Naive B cell (primary cell): ENCODE data around the gene RBM44. TPM values are rescaled to one million over a fixed set of nuclear protein-coding genes. Genes with fewer than 3 reads are reported as not detected.
A peak's percentile ranks its signal among the peaks of the same experiment; 100 is the strongest.

Source experiments
- ATAC-seq, 2 donors: fragments of 150-1000 bp; cut with Tn5 transposase; 2 replicates each; pipeline ENCODE4 v1.10.0; 2021; ENCODE audit warnings: low read depth in 2 of 2, mild to moderate bottlenecking in 2 of 2, moderate library complexity in 2 of 2
- DNase-seq: peaks from one replicate; pipeline ENCODE4 v3.0.0; 2022
- H3K27ac Mint-ChIP-seq, 6 donors: one replicate each; pipeline ENCODE4 v1.8.0; 2020 to 2022; ENCODE audit warnings: mild to moderate bottlenecking in 6 of 6, mixed read lengths in 6 of 6, moderate library complexity in 5 of 6, inconsistent platforms in 2 of 6
- H3K27me3 Mint-ChIP-seq, 3 donors: one replicate each; pipeline ENCODE4 v1.8.0; 2021 to 2022; ENCODE audit warnings: mixed read lengths in 3 of 3, mild to moderate bottlenecking in 1 of 3
- H3K36me3 Mint-ChIP-seq, 2 donors: one replicate each; pipeline ENCODE4 v1.8.0; 2020 to 2022; ENCODE audit warnings: mixed read lengths in 2 of 2, inconsistent platforms in 1 of 2, mild to moderate bottlenecking in 1 of 2
- H3K4me1 Mint-ChIP-seq, 3 donors: one replicate each; pipeline ENCODE4 v1.8.0; 2020 to 2022; ENCODE audit warnings: mixed read lengths in 3 of 3, inconsistent platforms in 1 of 3, mild to moderate bottlenecking in 1 of 3, moderate library complexity in 1 of 3
- H3K4me3 Mint-ChIP-seq, 8 donors: one replicate each; pipeline ENCODE4 v1.8.0; 2020 to 2022; ENCODE audit warnings: mild to moderate bottlenecking in 8 of 8, mixed read lengths in 8 of 8, moderate library complexity in 8 of 8, inconsistent platforms in 2 of 8
- H3K9me3 Mint-ChIP-seq, 7 donors: one replicate each; pipeline ENCODE4 v1.8.0; 2020 to 2022; ENCODE audit warnings: mixed read lengths in 7 of 7, mild to moderate bottlenecking in 5 of 7, inconsistent platforms in 2 of 7, moderate library complexity in 1 of 7
- polyA plus RNA-seq, 6 donors: library from polyadenylated mRNA; unstranded; fragments of 300-500 nt; fragmentation: Illumina TruSeq; gene quantifications; one replicate each; pipeline ENCODE4 v1.2.3, GENCODE V29; 2021; ENCODE audit warnings: low read depth in 6 of 6

Gene RBM44
- polyA plus RNA-seq, 6 donors from 2014 or later: 0.17 to 0.24 TPM; not detected in 4

GRCh38 chr2:237873421-237873831 is 74.8 kb downstream of the RBM44 start:
- Mint-ChIP-seq H3K36me3 (no peaks in the 10 kb centered on the region), H3K4me1 (peaks cover 7 to 12% (median 9%) of the 10 kb centered on the region in 3 donors), H3K27me3 (peaks cover 16 to 46% (median 46%) of the 10 kb centered on the region in 3 donors), H3K9me3 (no peaks in the 10 kb centered on the region), H3K27ac (no peak overlapping the region), H3K4me3 (no peak overlapping the region)
- DNase-seq: no peak
- no peak for ATAC-seq

GRCh38 chr2:237873897-237874551 is 75.4 kb downstream of the RBM44 start:
- H3K9me3 Mint-ChIP-seq: no peaks in the 10 kb centered on the region
- H3K4me3 Mint-ChIP-seq: no peak overlapping the region
- H3K27ac Mint-ChIP-seq: no peak overlapping the region
- no peak for ATAC-seq
- no peak for DNase-seq
- H3K27me3 Mint-ChIP-seq: peaks cover 16 to 40% (median 40%) of the 10 kb centered on the region in 3 donors
- no peaks in the 10 kb centered on the region for H3K36me3 Mint-ChIP-seq
- H3K4me1 Mint-ChIP-seq: peaks cover under 1 to 8% (median 7%) of the 10 kb centered on the region in 3 donors

DNA sequence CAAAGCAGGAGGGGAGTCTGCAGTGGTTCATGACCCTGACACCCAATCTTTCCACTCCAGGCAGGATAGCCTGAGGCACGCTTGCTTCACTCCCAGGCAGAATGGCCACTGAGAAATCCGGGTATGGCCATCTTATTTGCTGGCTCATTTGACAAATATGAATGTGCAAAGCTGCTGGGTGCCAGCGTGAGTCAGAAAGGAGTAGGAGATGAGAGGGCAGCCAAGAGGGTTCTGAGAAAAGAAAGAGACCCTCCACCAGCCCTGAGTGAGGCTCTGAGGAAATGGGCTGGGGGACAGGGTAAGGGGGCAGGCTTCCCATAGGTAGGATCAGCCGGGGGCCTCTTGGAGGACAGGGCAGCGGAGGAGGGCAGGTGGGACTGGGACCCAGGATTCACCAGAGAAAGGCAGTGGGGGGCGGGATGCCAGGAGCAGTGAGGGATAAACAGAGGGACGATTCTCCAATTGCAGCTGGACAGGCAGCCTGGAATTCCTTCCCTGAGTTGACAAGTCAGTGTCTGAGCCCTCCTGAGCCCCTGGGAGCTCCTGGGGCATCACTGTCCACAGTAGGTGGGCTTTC is 76.1 kb downstream of the RBM44 start:
- Mint-ChIP-seq H3K36me3 (no peaks in the 10 kb centered on the region), H3K4me1 (peaks cover 0 to 4% (median 3%) of the 10 kb centered on the region in 3 donors), H3K27me3 (peaks cover 10 to 34% (median 33%) of the 10 kb centered on the region in 3 donors), H3K27ac (no peak overlapping the region), H3K9me3 (no peaks in the 10 kb centered on the region), H3K4me3 (no peak overlapping the region)
- ATAC-seq (no peak), DNase-seq (no peak)

DNA sequence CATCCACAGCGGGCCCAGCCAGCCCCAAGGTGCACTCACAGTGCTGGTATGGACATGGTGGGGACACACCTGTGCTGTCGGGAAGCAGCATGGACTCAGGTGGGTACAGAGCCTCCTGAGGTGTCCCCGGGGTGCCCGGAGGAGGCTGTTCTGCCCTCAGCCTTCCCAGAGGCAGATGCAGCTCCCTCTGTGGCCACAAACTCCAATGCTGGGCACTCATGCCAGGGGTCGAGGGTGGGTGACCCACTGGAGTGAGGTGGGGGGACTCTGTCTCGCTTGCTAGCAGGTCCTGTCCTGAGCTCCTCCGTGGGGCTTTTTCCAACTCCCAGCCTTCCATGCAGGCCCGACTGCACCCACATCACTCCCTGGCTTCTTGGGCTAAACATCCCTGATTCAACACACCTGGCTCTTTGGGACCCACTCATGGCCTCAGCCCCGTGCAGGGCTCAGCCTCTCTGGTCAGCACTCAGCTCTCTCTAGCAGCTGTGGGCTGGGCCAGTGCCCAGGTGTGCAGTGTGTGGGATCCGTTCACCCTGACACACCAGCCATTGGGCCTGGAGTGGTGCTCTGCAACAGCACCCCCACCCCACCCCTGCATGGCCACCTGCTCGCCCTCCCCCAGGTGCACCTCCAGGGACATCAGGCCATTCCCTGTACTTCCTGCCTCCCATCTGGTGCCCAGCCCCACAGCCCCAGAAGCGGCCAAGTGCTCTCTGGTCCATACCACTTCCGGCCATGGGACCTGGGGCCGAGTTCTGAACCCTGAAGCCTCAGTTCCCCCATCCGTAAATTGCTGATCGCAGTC is 76.9 kb downstream of the RBM44 start:
- ATAC-seq: no peak
- no peak for DNase-seq
- H3K4me3 Mint-ChIP-seq: peak overlapping the region in 1 of 8 donors; percentile 30
- H3K36me3 Mint-ChIP-seq: no peaks in the 10 kb centered on the region
- H3K9me3 Mint-ChIP-seq: no peaks in the 10 kb centered on the region
- H3K27me3 Mint-ChIP-seq: peaks cover 10 to 29% (median 26%) of the 10 kb centered on the region in 3 donors
- H3K27ac Mint-ChIP-seq: no peak overlapping the region
- H3K4me1 Mint-ChIP-seq: peaks cover 0 to 4% (median 3%) of the 10 kb centered on the region in 3 donors

- Mint-ChIP-seq H3K27ac (no peak overlapping the region), H3K9me3 (no peaks in the 10 kb centered on the region), H3K27me3 (peaks cover 10 to 23% (median 19%) of the 10 kb centered on the region in 3 donors), H3K4me3 (no peak overlapping the region), H3K36me3 (no peaks in the 10 kb centered on the region), H3K4me1 (peaks cover 0 to 4% (median 3%) of the 10 kb centered on the region in 3 donors)
- no peak for ATAC-seq
- DNase-seq: no peak
These were observed 77.5 kb downstream of the RBM44 start for GRCh38 chr2:237876061-237876526.

GRCh38 chr2:237876532-237876931 is 78.0 kb downstream of the RBM44 start:
- no peak for DNase-seq

DNA sequence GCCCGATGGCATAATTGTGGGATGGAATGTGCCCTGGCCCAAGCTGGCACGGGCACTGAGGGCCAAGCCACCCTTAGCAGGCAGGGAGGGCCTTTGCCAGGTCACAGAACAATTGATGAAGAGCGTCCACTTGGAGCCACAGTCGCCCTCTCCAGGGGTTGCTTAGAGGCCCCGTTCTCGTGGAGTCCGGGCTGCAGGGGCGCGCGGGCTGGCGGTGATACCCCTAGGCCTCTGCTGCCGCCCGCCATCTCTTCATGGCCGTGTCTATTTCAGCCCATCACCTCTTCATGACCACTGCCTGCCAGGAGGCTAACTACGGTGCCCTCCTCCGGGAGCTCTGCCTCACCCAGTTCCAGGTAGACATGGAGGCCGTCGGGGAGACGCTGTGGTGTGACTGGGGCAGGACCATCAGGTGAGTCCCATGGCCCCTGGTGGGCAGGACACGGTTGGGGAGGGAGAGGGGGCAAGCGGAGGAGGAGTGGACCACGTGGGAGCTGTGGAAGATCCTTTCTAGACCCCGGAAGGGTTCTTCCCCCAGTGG is 78.4 kb downstream of the RBM44 start:
- Mint-ChIP-seq H3K4me1 (peaks cover 0 to 4% (median 3%) of the 10 kb centered on the region in 3 donors), H3K9me3 (no peaks in the 10 kb centered on the region), H3K4me3 (no peak overlapping the region), H3K27ac (no peak overlapping the region), H3K27me3 (peaks cover 6 to 14% (median 10%) of the 10 kb centered on the region in 3 donors), H3K36me3 (no peaks in the 10 kb centered on the region)
- no peak for DNase-seq
- ATAC-seq: no peak

More at GRCh38 chr2:237876532-237876931, 78.0 kb downstream of the RBM44 start:
- Mint-ChIP-seq H3K36me3 (no peaks in the 10 kb centered on the region), H3K27ac (no peak overlapping the region), H3K9me3 (no peaks in the 10 kb centered on the region), H3K27me3 (peaks cover 9 to 18% (median 15%) of the 10 kb centered on the region in 3 donors), H3K4me3 (no peak overlapping the region), H3K4me1 (peaks cover 0 to 4% (median 3%) of the 10 kb centered on the region in 3 donors)
- ATAC-seq: no peak

- Mint-ChIP-seq H3K36me3 (no peaks in the 10 kb centered on the region), H3K9me3 (no peaks in the 10 kb centered on the region), H3K27ac (no peak overlapping the region), H3K4me3 (no peak overlapping the region), H3K27me3 (peaks cover 6 to 14% (median 6%) of the 10 kb centered on the region in 3 donors), H3K4me1 (peaks cover 0 to 4% (median 3%) of the 10 kb centered on the region in 3 donors)
- DNase-seq (no peak), ATAC-seq (no peak)
These were observed 79.2 kb downstream of the RBM44 start for GRCh38 chr2:237877576-237878307.

- H3K4me3 Mint-ChIP-seq: peak overlapping the region in 1 of 8 donors; percentile 12
- no peak overlapping the region for H3K27ac Mint-ChIP-seq
- peaks cover 0 to 4% (median 3%) of the 10 kb centered on the region in 3 donors for H3K4me1 Mint-ChIP-seq
- H3K36me3 Mint-ChIP-seq: no peaks in the 10 kb centered on the region
- peaks cover 4 to 14% (median 6%) of the 10 kb centered on the region in 3 donors for H3K27me3 Mint-ChIP-seq
- DNase-seq (no peak), ATAC-seq (no peak)
- H3K9me3 Mint-ChIP-seq: no peaks in the 10 kb centered on the region
These were observed 79.9 kb downstream of the RBM44 start for GRCh38 chr2:237878321-237879057.

GRCh38 chr2:237879058-237879430 is 80.5 kb downstream of the RBM44 start:
- ATAC-seq (no peak), DNase-seq (no peak)
- H3K36me3 Mint-ChIP-seq: no peaks in the 10 kb centered on the region
- H3K9me3 Mint-ChIP-seq: no peaks in the 10 kb centered on the region
- H3K4me1 Mint-ChIP-seq: peaks cover 0 to 4% (median 0%) of the 10 kb centered on the region in 3 donors
- H3K27me3 Mint-ChIP-seq: peaks cover 0 to 9% (median 6%) of the 10 kb centered on the region in 3 donors
- no peak overlapping the region for H3K4me3 Mint-ChIP-seq
- no peak overlapping the region for H3K27ac Mint-ChIP-seq

GRCh38 chr2:237879991-237880560 is 81.5 kb downstream of the RBM44 start:
- Mint-ChIP-seq H3K4me1 (no peaks in the 10 kb centered on the region), H3K36me3 (no peaks in the 10 kb centered on the region), H3K4me3 (no peak overlapping the region), H3K27ac (no peak overlapping the region), H3K27me3 (no peaks in the 10 kb centered on the region), H3K9me3 (no peaks in the 10 kb centered on the region)
- DNase-seq: no peak
- ATAC-seq: no peak
